GM18861 (cell line): ENCODE measurements around the gene GPR152.
"Not testable (repeated sequence)": the region's sequence is repeated elsewhere in the genome, so short reads cannot be mapped to it uniquely, and the experiment has no call there.

Experiments used
- ATAC-seq: cut with Tn5 transposase; IDR thresholded peaks from one replicate; pipeline ENCODE4 v1.9.1; 2021; ENCODE audit not compliant: unreplicated experiment

Gene GPR152

GRCh38 chr11:67429038-67429668 is 23.4 kb downstream of the GPR152 start:
- ATAC-seq: no peak

- ATAC-seq: peak; percentile 71
Observed at GRCh38 chr11:67428052-67429001, 24.2 kb downstream of the GPR152 start, which contains the start of gene RPS6KB2. Gene RPS6KB2 (plus strand): TSS chr11:67428494. CDS start chr11:67428546, 52 bp downstream.

- ATAC-seq: not testable (repeated sequence)
Observed at GRCh38 chr11:67427364-67427859, 25.1 kb downstream of the GPR152 start.

GRCh38 chr11:67423891-67424613 is 28.5 kb downstream of the GPR152 start:
- ATAC-seq: no peak

GRCh38 chr11:67423466-67423865 is 29.1 kb downstream of the GPR152 start:
- no peak for ATAC-seq

GRCh38 chr11:67422891-67423290 is 29.6 kb downstream of the GPR152 start:
- no peak for ATAC-seq

GRCh38 chr11:67421430-67422031 is 31.0 kb downstream of the GPR152 start:
- ATAC-seq: no peak

- peak; percentile 58 for ATAC-seq
Observed at GRCh38 chr11:67420646-67421429, 31.7 kb downstream of the GPR152 start.

- no peak for ATAC-seq
Observed at GRCh38 chr11:67420147-67420645, 32.3 kb downstream of the GPR152 start.

- no peak for ATAC-seq
Observed at GRCh38 chr11:67419325-67420049, 33.0 kb downstream of the GPR152 start.

GRCh38 chr11:67418476-67419281 is 33.9 kb downstream of the GPR152 start:
- no peak for ATAC-seq

GRCh38 chr11:67417425-67417824 is 35.1 kb downstream of the GPR152 start:
- no peak for ATAC-seq

GRCh38 chr11:67416416-67417335 is 35.9 kb downstream of the GPR152 start:
- ATAC-seq: no peak

- no peak for ATAC-seq
Observed at GRCh38 chr11:67415501-67416304, 36.8 kb downstream of the GPR152 start, which contains the start of gene CARNS1. Gene CARNS1 (plus strand): TSS chr11:67415678. CDS start chr11:67416200, 522 bp downstream.

GRCh38 chr11:67413266-67413849 is 39.2 kb downstream of the GPR152 start:
- no peak for ATAC-seq
